NCI-H226 (cell line): ENCODE measurements around the gene UBE4A.

Source experiments
- DNase-seq: peaks from one replicate; pipeline ENCODE4 v3.0.0-alpha.2; 2015

UBE4A gene

GRCh38 chr11:118439646-118440045 is 80.2 kb downstream of the UBE4A start:
- no peak for DNase-seq

GRCh38 chr11:118441770-118442275 is 82.4 kb downstream of the UBE4A start:
- DNase-seq: no peak

- DNase-seq: no peak
These were observed 82.9 kb downstream of the UBE4A start for GRCh38 chr11:118442301-118442700.

GRCh38 chr11:118442908-118443589 is 83.6 kb downstream of the UBE4A start:
- DNase-seq: no peak

GRCh38 chr11:118443590-118444218 is 84.3 kb downstream of the UBE4A start:
- no peak for DNase-seq

GRCh38 chr11:118447423-118447822 is 88.0 kb downstream of the UBE4A start:
- no peak for DNase-seq

- peak; percentile 6 for DNase-seq
These were observed 88.9 kb downstream of the UBE4A start for GRCh38 chr11:118448294-118448693.
